Measurements from ENCODE around the gene ACAP2.

GRCh38 chr3:195462308-195462610 lies 19.4 kb upstream of the ACAP2 start:
- TF ChIP-seq CTCF (IDR thresholded peaks at IDR 0.05) (no peak), POLR2A (IDR thresholded peaks at IDR 0.05) (no peak), POLR2AphosphoS5 (IDR thresholded peaks at IDR 0.05; ENCODE audit: insufficient read depth in 1 of 2, low read depth in 1 of 2) (no peak)

Measured in vagina (tissue), 2 donors.